ENCODE results near the gene CDKAL1.

The CDKAL1 gene

GRCh38 chr6:21109391-21110178 is 575.3 kb downstream of the CDKAL1 start:
- no peak for DNase-seq (ENCODE audit: low read depth in 1 of 2, low spot score in 1 of 2)
- no peaks in the 10 kb centered on the region for H3K27me3 ChIP-seq (ENCODE audit: insufficient read depth, poor library complexity, severe bottlenecking)
- H3K4me3 ChIP-seq (replicated peaks; ENCODE audit: insufficient read depth, low read length) = no peak overlapping the region
- H3K27ac ChIP-seq (replicated peaks) = no peak overlapping the region
- TF ChIP-seq SPI1 (IDR thresholded peaks at IDR 0.05; ENCODE audit: borderline replicate concordance, low read depth) = no peak
- TF ChIP-seq CTCF (IDR thresholded peaks at IDR 0.05; ENCODE audit: insufficient read depth, low read length) = no peak
- no peak for TF ChIP-seq POLR2AphosphoS5 (IDR thresholded peaks at IDR 0.05; ENCODE audit: low read depth)

GRCh38 chr6:21110684-21111083 is 576.4 kb downstream of the CDKAL1 start:
- no peak for DNase-seq (ENCODE audit: low read depth in 1 of 2, low spot score in 1 of 2)

GRCh38 chr6:21111093-21111725 is 577.0 kb downstream of the CDKAL1 start:
- Histone ChIP-seq H3K4me3 (replicated peaks; ENCODE audit: insufficient read depth, low read length) (no peak overlapping the region), H3K27ac (replicated peaks) (no peak overlapping the region), H3K27me3 (ENCODE audit: insufficient read depth, poor library complexity, severe bottlenecking) (no peaks in the 10 kb centered on the region)
- no peak for DNase-seq (ENCODE audit: low read depth in 1 of 2, low spot score in 1 of 2)
- TF ChIP-seq REST (IDR thresholded peaks at IDR 0.05; ENCODE audit: insufficient replicate concordance, low read depth) (no peak), CTCF (IDR thresholded peaks at IDR 0.05; ENCODE audit: insufficient read depth, low read length) (no peak), GABPA (IDR thresholded peaks at IDR 0.05; ENCODE audit: low read depth) (no peak), SPI1 (IDR thresholded peaks at IDR 0.05; ENCODE audit: borderline replicate concordance, low read depth) (no peak), POLR2AphosphoS5 (IDR thresholded peaks at IDR 0.05; ENCODE audit: low read depth) (no peak)

More at GRCh38 chr6:21110684-21111083, 576.4 kb downstream of the CDKAL1 start:
- H3K27me3 ChIP-seq (ENCODE audit: insufficient read depth, poor library complexity, severe bottlenecking) = no peaks in the 10 kb centered on the region
- no peak overlapping the region for H3K27ac ChIP-seq (replicated peaks)
- no peak overlapping the region for H3K4me3 ChIP-seq (replicated peaks; ENCODE audit: insufficient read depth, low read length)
- TF ChIP-seq POLR2AphosphoS5 (IDR thresholded peaks at IDR 0.05; ENCODE audit: low read depth) = no peak
- TF ChIP-seq SPI1 (IDR thresholded peaks at IDR 0.05; ENCODE audit: borderline replicate concordance, low read depth) = no peak
- TF ChIP-seq GABPA (IDR thresholded peaks at IDR 0.05; ENCODE audit: low read depth) = no peak
- no peak for TF ChIP-seq REST (IDR thresholded peaks at IDR 0.05; ENCODE audit: insufficient replicate concordance, low read depth)
- TF ChIP-seq CTCF (IDR thresholded peaks at IDR 0.05; ENCODE audit: insufficient read depth, low read length) = no peak
